HEK293 (cell line): ENCODE measurements around the gene KLK7.

Experiments
- SALL2 ChIP-seq: fragments of 450-650 bp; formaldehyde crosslinking; IDR thresholded peaks from 2 replicates; pipeline ENCODE4 v1.5.0; 2017; ENCODE audit warnings: missing biosample characterization, mild to moderate bottlenecking, missing genetic modification characterization, borderline replicate concordance
- SP2 ChIP-seq: fragments of 450-650 bp; formaldehyde crosslinking; IDR thresholded peaks from 2 replicates; pipeline ENCODE4 v1.5.1; 2016; ENCODE audit warnings: missing biosample characterization, missing genetic modification characterization

GRCh38 chr19:51000981-51001380 is 17.3 kb upstream of the KLK7 start:
- TF ChIP-seq SALL2 (tag by site-specific recombination) (no peak), SP2 (no peak)
